GM12873 (cell line): ENCODE results near the gene GABPA.

Source experiments
- TF ChIP-seq, protein P1 (sequence below): IDR thresholded peaks from 2 replicates; pipeline ENCODE4 v1.5.1; 2012; ENCODE audit warnings: low read depth, mild to moderate bottlenecking, moderate library complexity, low read length, control low read depth; ENCODE audit not compliant: insufficient read depth; ENCODE audit errors: missing control alignments

Gene GABPA

DNA sequence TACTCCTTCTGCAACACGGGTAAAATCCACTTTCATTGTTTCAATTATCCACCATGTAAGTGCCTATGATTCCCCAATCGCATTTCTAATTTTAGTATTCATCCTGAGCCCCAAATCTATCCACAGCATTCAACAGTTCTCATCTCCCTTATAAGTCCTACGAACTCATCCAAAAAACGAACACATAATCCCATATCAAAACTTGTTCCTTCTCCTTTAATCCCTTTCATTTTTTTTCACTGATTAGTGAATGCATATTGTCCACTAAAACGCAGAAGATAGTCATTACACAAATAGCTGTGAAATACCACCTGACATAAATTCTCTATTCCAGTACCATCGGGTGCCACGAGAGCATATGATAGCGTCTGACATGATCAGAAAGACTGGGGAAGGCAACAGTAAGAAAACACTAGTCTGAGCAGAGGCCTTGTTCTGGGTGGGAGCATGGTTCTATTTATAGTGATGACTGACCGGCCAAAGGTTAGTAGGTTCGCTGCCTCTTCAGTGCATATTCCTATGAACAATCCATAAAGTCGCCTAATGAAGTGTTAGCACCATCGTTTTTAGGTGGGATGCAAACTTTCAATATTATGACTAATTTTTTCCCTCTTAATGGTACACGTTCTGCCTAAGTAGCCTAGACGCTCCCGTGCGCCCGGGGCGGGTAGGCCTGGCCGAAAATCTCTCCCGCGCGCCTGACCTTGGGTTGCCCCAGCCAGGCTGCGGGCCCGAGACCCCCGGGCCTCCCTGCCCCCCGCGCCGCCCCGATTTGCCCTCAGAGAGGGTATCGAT, 716 bp upstream of the GABPA start:
- TF ChIP-seq, protein P1, sequence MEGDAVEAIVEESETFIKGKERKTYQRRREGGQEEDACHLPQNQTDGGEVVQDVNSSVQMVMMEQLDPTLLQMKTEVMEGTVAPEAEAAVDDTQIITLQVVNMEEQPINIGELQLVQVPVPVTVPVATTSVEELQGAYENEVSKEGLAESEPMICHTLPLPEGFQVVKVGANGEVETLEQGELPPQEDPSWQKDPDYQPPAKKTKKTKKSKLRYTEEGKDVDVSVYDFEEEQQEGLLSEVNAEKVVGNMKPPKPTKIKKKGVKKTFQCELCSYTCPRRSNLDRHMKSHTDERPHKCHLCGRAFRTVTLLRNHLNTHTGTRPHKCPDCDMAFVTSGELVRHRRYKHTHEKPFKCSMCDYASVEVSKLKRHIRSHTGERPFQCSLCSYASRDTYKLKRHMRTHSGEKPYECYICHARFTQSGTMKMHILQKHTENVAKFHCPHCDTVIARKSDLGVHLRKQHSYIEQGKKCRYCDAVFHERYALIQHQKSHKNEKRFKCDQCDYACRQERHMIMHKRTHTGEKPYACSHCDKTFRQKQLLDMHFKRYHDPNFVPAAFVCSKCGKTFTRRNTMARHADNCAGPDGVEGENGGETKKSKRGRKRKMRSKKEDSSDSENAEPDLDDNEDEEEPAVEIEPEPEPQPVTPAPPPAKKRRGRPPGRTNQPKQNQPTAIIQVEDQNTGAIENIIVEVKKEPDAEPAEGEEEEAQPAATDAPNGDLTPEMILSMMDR, result no peak

DNA sequence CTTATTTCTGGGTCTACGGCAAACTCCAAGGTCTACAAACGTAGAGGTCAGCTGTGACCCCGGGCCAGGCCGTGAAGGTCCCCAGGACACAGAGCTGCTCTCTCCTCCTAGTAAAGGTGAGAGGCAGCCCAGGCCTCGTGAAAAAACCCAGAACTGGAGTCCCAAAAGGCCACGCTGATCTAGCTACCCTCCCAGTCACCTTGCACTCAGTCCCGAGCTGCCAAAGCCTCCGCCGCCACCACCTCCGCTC, 193 bp upstream of the GABPA start:
- TF ChIP-seq, protein P1, result no peak

DNA sequence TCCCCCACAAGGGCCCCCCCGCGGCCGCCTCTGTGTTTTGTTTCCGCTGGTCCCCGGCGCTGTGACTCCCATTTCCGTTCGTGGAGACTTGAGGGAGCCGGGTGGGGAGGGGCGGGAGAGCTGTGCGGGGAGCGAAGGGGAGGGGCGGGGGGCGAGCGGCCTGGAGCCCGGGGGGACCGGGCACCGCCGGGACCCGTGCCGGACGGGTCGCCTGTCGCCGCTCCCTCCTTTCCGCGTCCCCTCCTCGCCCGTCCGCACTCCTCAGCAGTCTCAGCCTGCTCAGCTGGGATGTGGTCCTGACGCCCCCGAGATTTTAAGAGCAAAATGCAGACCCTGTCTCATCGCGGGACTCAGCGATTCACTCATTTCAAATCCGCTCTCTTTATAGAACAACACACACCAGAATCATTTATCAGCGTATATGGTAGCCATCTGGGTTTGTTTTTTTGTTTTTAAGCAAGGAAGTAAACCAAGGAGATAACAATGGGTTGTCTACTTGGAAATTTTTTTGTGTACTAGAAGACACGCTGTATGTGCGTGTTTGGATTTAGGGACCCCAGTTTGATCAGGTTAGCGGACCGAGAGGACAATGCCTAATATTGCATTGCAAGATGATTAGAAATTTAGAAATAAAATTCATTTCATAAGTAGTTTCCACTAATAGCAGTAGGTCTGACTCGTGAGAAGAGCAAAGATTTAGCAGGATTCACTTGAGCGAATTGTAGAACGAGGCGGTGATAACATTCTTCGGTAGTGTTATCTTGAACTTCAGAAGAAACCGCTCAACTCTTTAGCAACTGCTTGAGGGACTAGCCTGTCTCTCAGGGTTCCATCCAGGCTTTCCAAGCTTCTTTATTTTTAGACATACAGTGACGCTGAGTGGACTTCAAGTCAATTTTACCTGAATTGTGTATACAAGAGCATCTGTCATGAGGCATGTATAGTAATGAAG, 1.1 kb downstream of the GABPA start:
- TF ChIP-seq, protein P1, result no peak

DNA sequence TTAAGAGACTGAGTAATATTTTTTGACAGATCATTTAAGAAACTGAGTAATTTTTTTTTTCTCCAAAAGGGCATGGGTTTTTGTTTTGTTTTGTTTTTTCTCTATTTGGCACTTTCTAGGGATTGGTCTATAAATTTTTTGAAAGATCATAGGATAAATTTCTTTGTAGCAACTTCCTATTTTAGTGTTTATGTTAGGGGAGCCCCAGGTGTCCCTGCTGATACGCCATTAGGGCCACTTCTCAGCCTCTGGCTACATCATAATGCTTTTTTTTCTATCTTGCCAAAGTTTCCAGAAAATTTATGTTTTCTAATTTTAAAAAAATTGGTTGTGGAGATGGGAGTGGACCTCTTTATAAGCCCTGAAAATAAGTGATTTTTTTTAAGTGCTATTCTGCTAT, 2.6 kb downstream of the GABPA start:
- TF ChIP-seq, protein P1, result no peak

DNA sequence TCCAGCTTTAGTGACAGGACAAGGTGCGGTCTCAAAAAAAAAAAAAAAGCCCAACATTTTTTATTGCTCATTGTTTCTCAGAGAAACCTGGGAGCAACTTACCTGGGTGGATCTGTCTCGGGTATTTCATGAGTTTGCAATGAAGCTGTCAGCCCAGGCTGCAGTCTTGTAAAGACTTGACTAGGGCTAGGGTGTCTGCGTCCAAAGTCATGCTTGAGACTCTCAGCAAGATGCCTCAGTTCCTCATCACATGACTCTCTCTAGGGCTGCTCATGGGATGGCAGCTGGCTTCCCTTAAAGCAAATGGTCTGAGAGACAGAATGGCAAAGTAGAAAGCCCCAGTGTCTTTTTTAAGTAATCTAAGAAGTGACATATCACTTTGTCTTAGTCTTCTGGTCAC, 8.1 kb downstream of the GABPA start:
- TF ChIP-seq, protein P1, result no peak

DNA sequence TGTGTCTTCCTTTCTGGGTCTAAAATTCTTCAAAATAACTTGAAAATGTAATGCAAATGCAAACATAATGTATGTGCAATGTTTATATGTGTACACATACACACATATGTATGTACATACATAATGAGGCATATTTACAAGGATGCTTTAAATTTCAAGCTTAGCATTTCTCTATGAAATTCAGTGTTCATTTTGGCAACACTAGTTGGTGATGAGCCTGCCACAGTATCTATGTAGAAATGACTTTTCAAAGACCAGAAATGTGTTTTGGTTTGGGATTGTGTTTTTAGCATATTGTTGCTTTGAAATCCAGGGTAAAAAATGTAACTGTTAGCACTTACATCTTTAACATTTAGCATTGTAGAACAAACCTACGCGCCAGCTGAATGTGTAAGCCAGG, 10.1 kb downstream of the GABPA start:
- TF ChIP-seq, protein P1, result no peak

DNA sequence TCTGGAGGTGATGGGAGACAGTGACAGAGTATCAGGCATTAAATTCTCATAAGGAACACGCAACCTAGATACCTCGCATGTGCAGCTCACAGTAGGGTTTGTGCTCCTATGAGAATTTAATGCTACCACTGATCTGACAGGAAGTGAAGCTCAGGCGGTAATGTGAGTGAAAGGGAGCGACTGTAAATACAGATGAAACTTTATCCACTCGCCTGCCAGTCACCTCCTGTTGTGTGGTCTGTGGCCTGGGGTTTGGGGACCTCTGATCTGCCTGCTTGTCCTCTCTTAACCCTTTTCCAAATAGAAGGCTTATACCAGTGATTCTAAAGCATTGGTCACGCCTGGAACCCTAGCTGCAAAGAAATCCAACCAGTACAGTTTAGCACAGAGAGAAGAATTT, 15.3 kb downstream of the GABPA start:
- TF ChIP-seq, protein P1, result no peak
